ENCODE results near the gene LGI2.
"Not testable (repeated sequence)": the region's sequence is repeated elsewhere in the genome, so short reads cannot be mapped to it uniquely, and the experiment has no call there.

The LGI2 gene

DNA sequence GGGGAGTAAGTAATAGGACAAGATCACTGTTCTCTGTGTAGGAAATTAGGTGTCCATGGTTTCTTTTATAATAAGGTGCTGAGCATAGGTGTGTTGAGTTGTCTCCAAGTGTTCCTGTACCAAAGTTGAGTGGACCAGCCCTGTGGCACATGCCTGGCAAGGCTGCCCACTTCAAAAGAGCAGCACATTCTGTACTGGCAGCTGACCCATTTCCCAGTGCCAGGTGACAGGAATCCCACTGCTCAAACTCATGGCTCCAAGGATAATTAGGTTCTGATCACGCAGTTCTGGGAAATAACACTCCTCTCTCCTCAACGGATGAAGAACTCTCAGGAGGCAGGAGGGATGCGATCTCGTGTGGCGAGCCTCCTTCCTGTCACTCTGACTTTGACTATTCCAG, 12.8 kb upstream of the LGI2 start:
- no peak for DNase-seq

GRCh38 chr4:25033526-25033925, 2.8 kb upstream of the LGI2 start:
- DNase-seq: no peak

DNA sequence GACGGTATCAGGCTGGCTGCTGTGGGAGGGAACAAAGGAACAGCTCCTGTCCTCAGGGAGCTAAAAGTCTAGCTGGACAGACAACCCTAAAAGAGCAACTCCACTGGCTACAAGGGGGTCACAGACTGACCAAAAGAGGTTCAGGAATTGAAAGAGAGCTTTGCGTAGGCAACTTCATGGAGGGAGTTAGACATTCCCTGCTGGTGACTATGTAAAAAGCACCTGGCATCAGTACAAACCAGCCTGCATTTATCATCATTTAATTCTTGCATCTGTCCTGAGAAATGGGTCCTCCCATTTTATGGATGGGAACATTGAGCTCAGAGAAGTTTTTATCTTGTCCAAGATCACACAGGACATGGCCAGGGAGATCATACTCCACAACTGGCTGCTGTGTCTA, 1.4 kb upstream of the LGI2 start:
- DNase-seq: no peak

GRCh38 chr4:25031077-25031621, 403 bp upstream of the LGI2 start:
- peak; percentile 44 for DNase-seq

GRCh38 chr4:25029479-25030276, 1.1 kb downstream of the LGI2 start:
- no peak for DNase-seq

- DNase-seq: no peak
Measured at GRCh38 chr4:25028851-25029250, 1.9 kb downstream of the LGI2 start.

DNA sequence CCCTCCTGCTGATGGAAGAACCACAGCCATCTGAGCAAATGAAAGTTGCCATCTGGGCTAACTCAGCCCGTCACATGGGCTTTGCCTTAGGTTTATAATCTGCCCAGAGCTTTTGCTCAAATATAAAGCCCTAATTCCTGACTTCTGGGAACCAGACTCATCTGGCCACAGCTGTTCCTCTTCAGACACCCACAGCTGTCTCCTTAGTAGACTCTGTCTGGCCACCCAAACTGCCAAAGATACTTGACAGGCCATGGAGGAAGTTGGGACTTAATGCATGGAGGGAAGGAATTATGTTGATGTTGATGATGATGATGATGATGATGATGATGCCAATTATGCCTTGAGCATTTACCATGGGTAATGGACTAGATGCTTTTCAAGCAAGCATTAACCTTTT, 8.0 kb downstream of the LGI2 start:
- DNase-seq: no peak

DNA sequence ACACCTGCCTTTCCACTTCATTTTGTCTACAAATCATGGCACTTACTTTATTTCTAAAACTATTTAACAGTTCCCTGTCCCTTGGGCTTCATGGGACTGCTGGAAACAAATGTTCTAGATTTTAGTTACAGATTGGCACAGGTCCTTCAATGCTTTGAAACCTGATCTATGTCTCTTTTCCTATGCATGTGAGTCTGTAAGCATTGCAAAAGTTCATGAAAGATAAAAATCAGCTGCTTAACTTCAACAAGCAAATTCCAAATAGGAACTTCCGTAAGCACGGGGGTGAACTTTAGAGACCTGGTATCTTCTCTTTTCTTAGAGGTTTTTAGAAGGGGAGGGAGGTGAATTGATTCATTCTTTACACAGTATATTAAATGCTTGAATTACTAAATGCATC, 9.5 kb downstream of the LGI2 start:
- DNase-seq: no peak

- DNase-seq: no peak
Measured at GRCh38 chr4:25020236-25020635, 10.5 kb downstream of the LGI2 start.

GRCh38 chr4:25019501-25019900, 11.2 kb downstream of the LGI2 start:
- no peak for DNase-seq

DNA sequence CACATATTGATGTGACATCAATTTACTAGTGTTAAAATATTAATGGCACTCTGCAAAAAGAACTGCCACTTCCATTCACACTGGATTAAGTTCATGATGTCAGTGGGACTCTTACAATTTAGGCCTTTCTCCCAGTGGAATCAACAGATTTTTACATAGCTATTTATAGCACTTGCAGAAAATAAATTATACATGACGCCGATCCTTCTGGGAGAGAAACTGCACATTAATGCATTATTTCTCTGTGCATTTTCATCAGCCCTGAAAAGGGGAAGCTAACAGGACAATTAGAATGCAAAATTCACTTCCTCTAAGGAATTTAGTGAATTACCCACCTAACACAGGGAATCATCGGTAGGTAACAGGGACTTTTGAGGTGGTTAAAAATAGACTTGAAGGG, 15.7 kb downstream of the LGI2 start:
- no peak for DNase-seq

DNA sequence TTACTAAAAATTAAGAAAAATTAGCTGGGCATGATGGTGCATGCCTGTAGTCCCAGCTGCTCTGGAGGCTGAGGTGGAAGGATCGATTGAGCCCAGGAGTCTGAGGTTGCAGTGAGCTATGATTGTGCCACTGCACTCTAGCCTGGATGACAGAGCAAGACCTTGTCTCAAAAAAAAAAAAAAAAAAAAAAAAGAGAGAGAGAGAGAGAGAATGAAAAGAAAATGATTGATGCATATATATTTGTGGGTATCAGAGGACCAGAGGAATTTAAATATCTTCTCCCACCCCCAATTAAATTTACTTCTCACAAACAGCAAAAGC, 16.1 kb downstream of the LGI2 start:
- not testable (repeated sequence) for DNase-seq

- DNase-seq: no peak
Measured at GRCh38 chr4:25013756-25014661, 16.7 kb downstream of the LGI2 start.

GRCh38 chr4:25012655-25013054, 18.1 kb downstream of the LGI2 start:
- no peak for DNase-seq

GRCh38 chr4:25011135-25011866, 19.4 kb downstream of the LGI2 start:
- DNase-seq: no peak

DNA sequence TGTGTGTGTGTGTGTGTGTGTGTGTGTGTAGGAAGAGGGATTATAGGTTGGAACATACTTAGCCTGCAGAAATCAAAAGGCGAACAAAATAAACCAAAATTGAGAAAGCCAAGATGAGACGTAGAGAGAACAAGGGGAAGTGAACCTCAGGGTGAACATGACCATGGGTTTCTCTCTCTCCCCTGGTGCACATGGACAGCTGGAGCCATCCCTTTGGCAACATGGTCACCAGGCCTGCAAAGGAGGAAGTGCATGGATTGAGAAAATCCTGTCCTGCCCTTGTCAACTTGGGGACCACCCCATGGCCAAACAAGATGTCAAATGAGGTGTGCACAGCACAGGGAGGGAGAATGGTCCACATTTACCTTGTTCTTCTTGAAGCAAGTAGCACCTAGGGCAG, 23.1 kb downstream of the LGI2 start:
- no peak for DNase-seq

DNA sequence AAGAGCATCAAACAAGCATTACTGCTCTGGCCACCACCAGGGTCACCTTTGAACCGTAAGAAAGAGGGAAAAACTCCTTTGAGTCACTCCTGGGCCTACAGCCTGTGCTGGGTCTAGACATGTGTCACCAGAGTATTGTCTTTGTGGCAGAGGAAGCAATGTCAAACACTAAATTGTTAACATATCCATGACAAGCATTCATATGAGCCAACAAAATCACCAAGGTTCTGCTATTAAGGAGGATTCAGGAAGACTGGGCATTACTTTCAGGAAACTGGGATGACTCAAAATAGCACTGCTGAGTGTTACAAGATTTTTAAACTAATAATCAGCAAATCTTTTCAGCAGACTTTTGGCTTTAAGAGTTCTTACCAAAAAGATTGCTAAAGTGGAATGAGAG, 28.1 kb downstream of the LGI2 start:
- DNase-seq: no peak

DNA sequence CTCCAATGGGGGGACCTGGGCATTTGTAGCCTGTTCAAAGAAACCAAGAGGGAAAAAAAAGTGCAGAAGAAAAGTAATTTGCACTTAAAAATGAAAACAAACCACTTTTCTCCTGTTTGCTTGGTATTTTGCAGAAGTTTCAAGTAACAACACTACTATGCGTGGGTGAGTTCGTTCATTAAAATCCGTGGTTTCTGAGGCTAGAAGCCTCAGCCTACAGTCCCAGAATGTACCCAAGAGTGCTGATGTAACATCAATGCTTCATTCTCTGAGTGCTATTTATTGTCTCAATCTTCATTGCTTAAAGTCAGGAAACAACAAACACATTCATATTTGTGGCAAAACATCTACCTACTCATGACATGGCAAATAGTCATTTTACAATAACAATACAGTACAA, 29.2 kb downstream of the LGI2 start:
- DNase-seq: no peak

- no peak for DNase-seq
Measured at GRCh38 chr4:25000639-25001038, 30.1 kb downstream of the LGI2 start.

- DNase-seq: no peak
Measured at GRCh38 chr4:24999392-25000089, 31.2 kb downstream of the LGI2 start.

DNA sequence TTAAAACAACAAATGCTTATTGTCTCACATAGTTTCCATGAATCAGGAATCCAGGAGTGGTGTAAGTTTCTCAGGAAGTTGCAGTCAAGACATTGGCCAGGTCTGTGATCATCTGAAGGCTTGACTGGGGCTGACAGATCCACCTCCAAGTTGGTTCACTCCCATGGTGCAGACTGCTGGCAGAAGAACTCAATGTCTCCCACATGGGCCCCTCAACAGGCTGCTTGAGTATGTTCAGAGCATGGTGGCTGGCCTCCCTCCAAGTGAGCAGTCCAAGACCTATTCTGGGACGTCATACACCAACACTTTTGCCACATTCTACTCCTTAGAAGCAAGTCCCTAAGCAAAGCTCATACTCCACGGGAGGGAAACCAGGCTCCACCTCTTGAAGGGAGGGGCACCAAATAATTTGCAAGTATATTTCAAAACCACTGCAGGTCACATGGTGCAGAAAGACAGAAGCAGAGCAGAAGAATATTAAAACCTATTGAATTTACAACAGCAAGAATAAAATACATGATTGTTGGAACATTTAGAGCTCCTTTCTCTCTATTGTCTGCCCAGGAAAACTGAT, 35.3 kb downstream of the LGI2 start:
- DNase-seq: no peak

- no peak for DNase-seq
Measured at GRCh38 chr4:24993551-24994080, 37.1 kb downstream of the LGI2 start.
